Astrocyte of the spinal cord (primary cell): ENCODE data around the gene SH3BP5.

Source experiments
- DNase-seq: peaks from one replicate; pipeline ENCODE4 v3.0.0; 2011; ENCODE audit warnings: low read depth, low spot score
- H3K4me3 ChIP-seq: 2 replicates; pipeline ENCODE4 v1.5.1; 2011; ENCODE audit warnings: low read depth, mild to moderate bottlenecking, low read length, moderate library complexity
- CTCF ChIP-seq: IDR thresholded peaks from 2 replicates; pipeline ENCODE4 v1.5.1; 2012; ENCODE audit warnings: low read depth, mild to moderate bottlenecking, low read length, inconsistent platforms
- in situ Hi-C: cut with HindIII; loops from 2 replicates; pipeline ENCODE4 v1.10.0; 2017; ENCODE audit warnings: low sequenced_read_pairs

SH3BP5 gene

GRCh38 chr3:15217011-15217671, 115.2 kb downstream of the SH3BP5 start:
- in situ Hi-C loops, result no loop called here
- DNase-seq, result no peak
- no peak overlapping the region for H3K4me3 ChIP-seq
- no peak for TF ChIP-seq CTCF

GRCh38 chr3:15216501-15216900, 115.9 kb downstream of the SH3BP5 start:
- in situ Hi-C loops, result no loop called here
- no peak for TF ChIP-seq CTCF
- H3K4me3 ChIP-seq, result no peak overlapping the region
- DNase-seq, result no peak

- no peak overlapping the region for H3K4me3 ChIP-seq
- in situ Hi-C loops, result no loop called here
- TF ChIP-seq CTCF, result no peak
- DNase-seq, result no peak
These were observed 116.4 kb downstream of the SH3BP5 start for GRCh38 chr3:15215996-15216395.

- H3K4me3 ChIP-seq, result no peak overlapping the region
- no peak for TF ChIP-seq CTCF
- DNase-seq, result no peak
- in situ Hi-C loops, result no loop called here
These were observed 117.6 kb downstream of the SH3BP5 start for GRCh38 chr3:15214758-15215157.

- in situ Hi-C loops, result no loop called here
- H3K4me3 ChIP-seq, result no peak overlapping the region
- no peak for TF ChIP-seq CTCF
- no peak for DNase-seq
These were observed 120.4 kb downstream of the SH3BP5 start for GRCh38 chr3:15211937-15212336.

GRCh38 chr3:15207836-15208504, 124.4 kb downstream of the SH3BP5 start:
- no peak for TF ChIP-seq CTCF
- in situ Hi-C loops, result no loop called here
- H3K4me3 ChIP-seq, result peak overlapping the region; percentile 96
- DNase-seq, result no peak
